AG09319 (cell line): ENCODE results near the gene EML4.

Experiments used
- DNase-seq: peaks from one replicate; pipeline ENCODE4 v3.0.0-alpha.2; 2010; ENCODE audit warnings: low read depth; ENCODE audit errors: extremely low read depth
- CTCF ChIP-seq: IDR thresholded peaks from 2 replicates; pipeline ENCODE4 v1.5.1; 2011; ENCODE audit warnings: low read depth, mild to moderate bottlenecking, inconsistent platforms, low read length, moderate library complexity

Gene EML4

GRCh38 chr2:42310007-42310515 is 140.9 kb downstream of the EML4 start:
- no peak for TF ChIP-seq CTCF
- no peak for DNase-seq

GRCh38 chr2:42312106-42312505 is 143.0 kb downstream of the EML4 start:
- no peak for TF ChIP-seq CTCF
- no peak for DNase-seq

GRCh38 chr2:42314892-42315468 is 145.8 kb downstream of the EML4 start:
- no peak for TF ChIP-seq CTCF
- DNase-seq = peak; percentile 62

- no peak for TF ChIP-seq CTCF
- DNase-seq = no peak
Observed at GRCh38 chr2:42315844-42316470, 146.8 kb downstream of the EML4 start.

- no peak for DNase-seq
- no peak for TF ChIP-seq CTCF
Observed at GRCh38 chr2:42316910-42317309, 147.8 kb downstream of the EML4 start.

GRCh38 chr2:42317486-42317885 is 148.3 kb downstream of the EML4 start:
- no peak for DNase-seq
- no peak for TF ChIP-seq CTCF

GRCh38 chr2:42317945-42318344 is 148.8 kb downstream of the EML4 start:
- no peak for TF ChIP-seq CTCF
- DNase-seq = no peak
